MCF 10A (cell line): Measurements from ENCODE around the gene MUC7. TPM values are rescaled to one million over a fixed set of nuclear protein-coding genes. Genes with fewer than 3 reads are reported as not detected.

Experiments used
- BruUV-seq: library from RNA; stranded (reverse); fragments of 400-500 nt; replicated peaks from 2 replicates; lab custom pipeline; 2021; lab: Mats Ljungman, UMichigan
- CTCF ChIA-PET: fragments of 300-600 bp; sonication (Branson Sonifier 250); formaldehyde crosslinking; extraction: SDS; loops from one replicate; lab custom pipeline; 2021; ENCODE audit warnings: antibody characterized with exemption, inconsistent platforms; lab: Yijun Ruan, JAX
- POLR2A ChIA-PET: fragments of 300-600, 350-650 bp; sonication (Branson Sonifier 250); formaldehyde crosslinking; extraction: SDS; loops from one replicate; lab custom pipeline; 2020; ENCODE audit warnings: antibody characterized with exemption, inconsistent platforms; lab: Yijun Ruan, JAX
- DNase-seq: peaks from one replicate; pipeline ENCODE4 v3.0.0-alpha.2; 2018; ENCODE audit not compliant: unreplicated experiment
- H3K27ac Mint-ChIP-seq: one replicate; pipeline ENCODE4 v1.8.0; 2022; ENCODE audit warnings: mild to moderate bottlenecking, low read depth, mixed read lengths; ENCODE audit not compliant: unreplicated experiment
- H3K27me3 Mint-ChIP-seq: one replicate; pipeline ENCODE4 v1.8.0; 2022; ENCODE audit warnings: mixed read lengths; ENCODE audit not compliant: insufficient read depth, unreplicated experiment
- H3K36me3 Mint-ChIP-seq: one replicate; pipeline ENCODE4 v1.8.0; 2022; ENCODE audit warnings: mild to moderate bottlenecking, moderate library complexity, mixed read lengths; ENCODE audit not compliant: insufficient read depth, unreplicated experiment
- H3K4me1 Mint-ChIP-seq: one replicate; pipeline ENCODE4 v1.8.0; 2022; ENCODE audit warnings: mixed read lengths; ENCODE audit not compliant: insufficient read depth, unreplicated experiment
- H3K4me3 Mint-ChIP-seq: one replicate; pipeline ENCODE4 v1.8.0; 2022; ENCODE audit warnings: mild to moderate bottlenecking, moderate library complexity, mixed read lengths; ENCODE audit not compliant: unreplicated experiment
- H3K9me3 Mint-ChIP-seq: one replicate; pipeline ENCODE4 v1.8.0; 2022; ENCODE audit warnings: mixed read lengths; ENCODE audit not compliant: unreplicated experiment
- CTCF ChIP-seq: fragments of 200-600 bp; IDR thresholded peaks from one replicate; pipeline ENCODE4 v1.8.0; 2022; ENCODE audit warnings: antibody characterized with exemption, mild to moderate bottlenecking; ENCODE audit not compliant: unreplicated experiment
- intact Hi-C: fragments of 100-400 bp; cut with micrococcal nuclease; formaldehyde crosslinking; loops from 2 replicates; pipeline ENCODE4 v1.14.1; 2022
- total RNA-seq: library from RNA; stranded (reverse); gene quantifications from 2 replicates; pipeline ENCODE4 v1.2.3, GENCODE V29; 2022

Gene MUC7
- total RNA-seq, 1 experiment from 2014 or later = not detected

- Mint-ChIP-seq H3K9me3 (no peaks in the 10 kb centered on the region), H3K4me3 (no peak overlapping the region), H3K4me1 (no peaks in the 10 kb centered on the region), H3K27me3 (no peaks in the 10 kb centered on the region), H3K36me3 (no peaks in the 10 kb centered on the region), H3K27ac (no peak overlapping the region)
- no peak for DNase-seq
- ChIA-PET CTCF (no interaction called here), POLR2A (no interaction called here)
- no TSS peak for BruUV-seq
- intact Hi-C loops = no loop called here
- no peak for TF ChIP-seq CTCF
Observed at GRCh38 chr4:70442474-70442873, 29.5 kb upstream of the MUC7 start.

GRCh38 chr4:70443329-70443728, 28.7 kb upstream of the MUC7 start:
- DNase-seq = no peak
- no peaks in the 10 kb centered on the region for H3K36me3 Mint-ChIP-seq
- no TSS peak for BruUV-seq
- no peaks in the 10 kb centered on the region for H3K9me3 Mint-ChIP-seq
- ChIA-PET POLR2A (no interaction called here), CTCF (no interaction called here)
- TF ChIP-seq CTCF = no peak
- H3K27me3 Mint-ChIP-seq = no peaks in the 10 kb centered on the region
- H3K27ac Mint-ChIP-seq = no peak overlapping the region
- no peak overlapping the region for H3K4me3 Mint-ChIP-seq
- H3K4me1 Mint-ChIP-seq = no peaks in the 10 kb centered on the region
- intact Hi-C loops = no loop called here

- POLR2A ChIA-PET = no interaction called here
Observed at GRCh38 chr4:70449220-70449619, 22.8 kb upstream of the MUC7 start.

GRCh38 chr4:70452946-70453345, 19.1 kb upstream of the MUC7 start:
- BruUV-seq = no TSS peak

More at GRCh38 chr4:70449220-70449619, 22.8 kb upstream of the MUC7 start:
- Mint-ChIP-seq H3K27me3 (no peaks in the 10 kb centered on the region), H3K9me3 (peaks cover 14% of the 10 kb centered on the region), H3K27ac (no peak overlapping the region), H3K4me3 (no peak overlapping the region), H3K4me1 (no peaks in the 10 kb centered on the region), H3K36me3 (no peaks in the 10 kb centered on the region)
- no TSS peak for BruUV-seq
- intact Hi-C loops = no loop called here
- DNase-seq = no peak
- CTCF ChIA-PET = no interaction called here
- no peak for TF ChIP-seq CTCF

More at GRCh38 chr4:70452946-70453345, 19.1 kb upstream of the MUC7 start:
- DNase-seq = no peak
- H3K4me3 Mint-ChIP-seq = no peak overlapping the region
- peaks cover 14% of the 10 kb centered on the region for H3K9me3 Mint-ChIP-seq
- ChIA-PET CTCF (no interaction called here), POLR2A (interaction anchor here (1.0 kb wide), 1 partner anchor 25 kb away, joined by 3 read pairs; no protein-coding TSS in a partner anchor)
- TF ChIP-seq CTCF = no peak
- no peaks in the 10 kb centered on the region for H3K4me1 Mint-ChIP-seq
- intact Hi-C loops = no loop called here
- no peaks in the 10 kb centered on the region for H3K27me3 Mint-ChIP-seq
- no peaks in the 10 kb centered on the region for H3K36me3 Mint-ChIP-seq
- no peak overlapping the region for H3K27ac Mint-ChIP-seq
